PC-9 (cell line): Measurements from ENCODE around the gene FURIN.

Experiments
- CTCF ChIP-seq: fragments of 200-600 bp; sonication (generic); conservative IDR thresholded peaks from 2 replicates; pipeline ENCODE4 v1.6.1; 2017; ENCODE audit warnings: mixed run types, antibody characterized with exemption, mild to moderate bottlenecking, moderate library complexity
- EZH2 ChIP-seq: fragments of 200-600 bp; sonication (generic); IDR thresholded peaks from 2 replicates; pipeline ENCODE4 v1.8.0; 2017; ENCODE audit warnings: antibody characterized with exemption, low read depth

- TF ChIP-seq CTCF (no peak), EZH2 (no peak)
Measured at GRCh38 chr15:90820481-90820880, 47.9 kb upstream of the FURIN start.
